MM.1S (cell line): ENCODE data around the gene STX17.
A peak's percentile ranks its signal among the peaks of the same experiment; 100 is the strongest.

Source experiments
- DNase-seq: peaks from one replicate; pipeline ENCODE4 v3.0.0-alpha.2; 2015
- H2AFZ ChIP-seq: fragments of 300-600 bp; sonication (generic); 2 replicates; pipeline ENCODE4 v1.6.0; 2016; ENCODE audit warnings: antibody characterized with exemption, low read length
- H3F3A ChIP-seq: fragments of 300-600 bp; sonication (generic); 2 replicates; pipeline ENCODE4 v1.6.1; 2016; ENCODE audit warnings: mild to moderate bottlenecking, antibody characterized with exemption, low read length, moderate library complexity, mixed read lengths; ENCODE audit not compliant: insufficient read depth
- H3K27ac ChIP-seq: fragments of 300-600 bp; sonication (generic); 2 replicates; pipeline ENCODE4 v1.5.1; 2016; ENCODE audit warnings: mild to moderate bottlenecking, low read length
- H3K27me3 ChIP-seq: fragments of 300-600 bp; sonication (generic); replicated peaks from 2 replicates; pipeline ENCODE4 v1.6.0; 2016; ENCODE audit warnings: low read length; ENCODE audit not compliant: insufficient read depth
- H3K36me3 ChIP-seq: fragments of 300-600 bp; sonication (generic); replicated peaks from 2 replicates; pipeline ENCODE4 v1.6.1; 2016; ENCODE audit warnings: mild to moderate bottlenecking, low read length, mixed read lengths; ENCODE audit not compliant: insufficient read depth
- H3K4me1 ChIP-seq: fragments of 300-600 bp; sonication (generic); 2 replicates; pipeline ENCODE4 v1.6.1; 2016; ENCODE audit warnings: low read length, mixed read lengths
- H3K4me2 ChIP-seq: fragments of 300-600 bp; sonication (generic); 2 replicates; pipeline ENCODE4 v1.6.0; 2016; ENCODE audit warnings: low read depth, low read length
- H3K4me3 ChIP-seq: fragments of 300-600 bp; sonication (generic); 2 replicates; pipeline ENCODE4 v1.5.1; 2016; ENCODE audit warnings: low read length, mixed read lengths
- H3K79me2 ChIP-seq: fragments of 300-600 bp; sonication (generic); 2 replicates; pipeline ENCODE4 v1.6.1; 2016; ENCODE audit warnings: mixed run types, low read length, mixed read lengths
- H3K9ac ChIP-seq: fragments of 300-600 bp; sonication (generic); 2 replicates; pipeline ENCODE4 v1.6.1; 2016; ENCODE audit warnings: low read length, mixed read lengths
- H3K9me2 ChIP-seq: fragments of 300-600 bp; sonication (generic); replicated peaks from 2 replicates; pipeline ENCODE4 v1.6.1; 2016; ENCODE audit warnings: mild to moderate bottlenecking, low read length, mixed read lengths; ENCODE audit not compliant: insufficient read depth
- H3K9me3 ChIP-seq: fragments of 300-600 bp; sonication (generic); replicated peaks from 2 replicates; pipeline ENCODE4 v1.6.1; 2016; ENCODE audit warnings: mild to moderate bottlenecking, low read length, mixed read lengths; ENCODE audit not compliant: insufficient read depth
- H4K20me1 ChIP-seq: fragments of 300-600 bp; sonication (generic); 2 replicates; pipeline ENCODE4 v1.6.1; 2016; ENCODE audit warnings: mild to moderate bottlenecking, low read length, moderate library complexity, mixed read lengths; ENCODE audit not compliant: insufficient read depth
- CTCF ChIP-seq: fragments of 300-600 bp; sonication (generic); IDR thresholded peaks from 2 replicates; pipeline ENCODE4 v1.5.1; 2016; ENCODE audit warnings: antibody characterized with exemption, low read length, mixed read lengths
- EZH2 ChIP-seq: fragments of 300-600 bp; sonication (generic); optimal IDR thresholded peaks from 2 replicates; pipeline ENCODE3; 2017; ENCODE audit warnings: low read depth, mild to moderate bottlenecking, antibody characterized with exemption, low read length, mixed read lengths
- EZH2phosphoT487 ChIP-seq: fragments of 300-600 bp; sonication (generic); IDR thresholded peaks from 2 replicates; pipeline ENCODE4 v1.6.1; 2018; ENCODE audit warnings: antibody characterized with exemption, low read length

STX17 gene

GRCh38 chr9:99999797-100000196, 93.3 kb downstream of the STX17 start:
- no peak for TF ChIP-seq CTCF
- TF ChIP-seq EZH2 = no peak
- no peak for TF ChIP-seq EZH2phosphoT487
- no peak overlapping the region for H3K4me2 ChIP-seq

GRCh38 chr9:100011062-100011681, 104.7 kb downstream of the STX17 start:
- no peaks in the 10 kb centered on the region for H3K27me3 ChIP-seq
- no peak overlapping the region for H3K4me2 ChIP-seq
- H3K36me3 ChIP-seq = no peaks in the 10 kb centered on the region
- H3K4me1 ChIP-seq = no peaks in the 10 kb centered on the region
- no peak overlapping the region for H3K4me3 ChIP-seq
- no peak overlapping the region for H2AFZ ChIP-seq
- no peaks in the 10 kb centered on the region for H3K9me3 ChIP-seq
- H3K27ac ChIP-seq = no peak overlapping the region
- DNase-seq = peak; percentile 69
- no peaks in the 10 kb centered on the region for H3F3A ChIP-seq
- 0 out of 2 replicates have a peak, but pooled peaks cover 3% of the 10 kb centered on the region for H3K79me2 ChIP-seq
- no peaks in the 10 kb centered on the region for H3K9me2 ChIP-seq
- no peaks in the 10 kb centered on the region for H4K20me1 ChIP-seq
- no peak for TF ChIP-seq EZH2
- peak; percentile 69 for TF ChIP-seq CTCF
- H3K9ac ChIP-seq = no peak overlapping the region

More at GRCh38 chr9:99999797-100000196, 93.3 kb downstream of the STX17 start:
- no peak for DNase-seq
- Histone ChIP-seq H4K20me1 (no peaks in the 10 kb centered on the region), H3K9me3 (no peaks in the 10 kb centered on the region), H3K9ac (no peak overlapping the region; the same call in 1 of the 2 replicates), H3F3A (no peaks in the 10 kb centered on the region), H3K27ac (no peak overlapping the region), H3K9me2 (no peaks in the 10 kb centered on the region), H3K79me2 (no peaks in the 10 kb centered on the region), H3K4me3 (no peak overlapping the region), H2AFZ (no peak overlapping the region), H3K36me3 (no peaks in the 10 kb centered on the region), H3K4me1 (no peaks in the 10 kb centered on the region), H3K27me3 (no peaks in the 10 kb centered on the region)

- Histone ChIP-seq H3K36me3 (no peaks in the 10 kb centered on the region), H3K9ac (no peak overlapping the region), H3K27me3 (no peaks in the 10 kb centered on the region), H3K4me2 (no peak overlapping the region), H2AFZ (no peak overlapping the region), H3K9me2 (no peaks in the 10 kb centered on the region), H3F3A (no peaks in the 10 kb centered on the region), H3K4me1 (no peaks in the 10 kb centered on the region), H3K27ac (no peak overlapping the region), H3K4me3 (no peak overlapping the region), H4K20me1 (no peaks in the 10 kb centered on the region), H3K9me3 (no peaks in the 10 kb centered on the region), H3K79me2 (0 out of 2 replicates have a peak, but pooled peaks cover 3% of the 10 kb centered on the region)
- TF ChIP-seq CTCF (no peak), EZH2phosphoT487 (no peak), EZH2 (no peak)
- no peak for DNase-seq
These were observed 105.8 kb downstream of the STX17 start for GRCh38 chr9:100012279-100012678.
